ENCODE measurements around the gene SLAMF8. TPM values are rescaled to one million over a fixed set of nuclear protein-coding genes. Genes with fewer than 3 reads are reported as not detected.

Gene SLAMF8
- total and polyA plus RNA-seq, 9 donors, result 0.43 to 8.4 (median 0.73) TPM

- no peaks in the 10 kb centered on the region for H3K27me3 ChIP-seq
- no peak overlapping the region for H3K4me3 ChIP-seq
- no peak for DNase-seq
- 25 to 37% (median 26%) methylated on average over 5 of the region's 5 CpGs for WGBS, 3 donors
- no peaks in the 10 kb centered on the region for H3K9me3 ChIP-seq
- H3K36me3 ChIP-seq, result no peaks in the 10 kb centered on the region
- TF ChIP-seq, protein P1, sequence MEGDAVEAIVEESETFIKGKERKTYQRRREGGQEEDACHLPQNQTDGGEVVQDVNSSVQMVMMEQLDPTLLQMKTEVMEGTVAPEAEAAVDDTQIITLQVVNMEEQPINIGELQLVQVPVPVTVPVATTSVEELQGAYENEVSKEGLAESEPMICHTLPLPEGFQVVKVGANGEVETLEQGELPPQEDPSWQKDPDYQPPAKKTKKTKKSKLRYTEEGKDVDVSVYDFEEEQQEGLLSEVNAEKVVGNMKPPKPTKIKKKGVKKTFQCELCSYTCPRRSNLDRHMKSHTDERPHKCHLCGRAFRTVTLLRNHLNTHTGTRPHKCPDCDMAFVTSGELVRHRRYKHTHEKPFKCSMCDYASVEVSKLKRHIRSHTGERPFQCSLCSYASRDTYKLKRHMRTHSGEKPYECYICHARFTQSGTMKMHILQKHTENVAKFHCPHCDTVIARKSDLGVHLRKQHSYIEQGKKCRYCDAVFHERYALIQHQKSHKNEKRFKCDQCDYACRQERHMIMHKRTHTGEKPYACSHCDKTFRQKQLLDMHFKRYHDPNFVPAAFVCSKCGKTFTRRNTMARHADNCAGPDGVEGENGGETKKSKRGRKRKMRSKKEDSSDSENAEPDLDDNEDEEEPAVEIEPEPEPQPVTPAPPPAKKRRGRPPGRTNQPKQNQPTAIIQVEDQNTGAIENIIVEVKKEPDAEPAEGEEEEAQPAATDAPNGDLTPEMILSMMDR (IDR thresholded peaks at IDR 0.05), result no peak
- TF ChIP-seq EP300 (IDR thresholded peaks at IDR 0.05), result no peak
- TF ChIP-seq POLR2A (IDR thresholded peaks at IDR 0.05), result no peak
- no peaks in the 10 kb centered on the region for H3K4me1 ChIP-seq (ENCODE audit: insufficient read depth)
- H3K27ac ChIP-seq, result no peak overlapping the region
- intact Hi-C loops (cut with DNase I), result loop anchor here in 2 of 4 donors (5.0 kb wide), 1 partner anchor 97 kb away; no protein-coding TSS in a partner anchor
Measured at GRCh38 chr1:159795534-159795933, 31.1 kb upstream of the SLAMF8 start.

DNA sequence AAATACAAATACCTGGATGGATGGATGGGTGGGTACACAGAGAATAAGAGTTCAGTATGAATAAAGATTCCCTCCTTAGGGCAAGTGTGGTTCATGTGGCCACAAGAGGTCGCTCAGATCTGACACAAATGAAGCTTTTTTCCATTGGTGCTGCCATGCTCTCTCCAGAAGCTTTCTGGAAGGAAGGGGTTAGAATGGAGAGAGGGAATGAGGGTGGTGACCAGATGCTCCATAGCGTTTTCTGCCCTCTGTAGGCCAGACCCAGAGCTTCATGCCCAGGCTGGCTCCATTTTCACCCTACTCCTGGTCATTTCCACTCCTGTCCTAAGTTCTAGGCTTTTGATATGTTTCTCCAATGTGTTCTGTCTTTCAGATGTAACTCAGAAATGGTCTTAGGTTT is 27.8 kb upstream of the SLAMF8 start:
- DNase-seq, result peak; percentile 55 to 77 (median 64)

GRCh38 chr1:159799446-159799985 is 27.2 kb upstream of the SLAMF8 start:
- no peak overlapping the region for H3K4me3 ChIP-seq
- H3K36me3 ChIP-seq, result no peaks in the 10 kb centered on the region
- intact Hi-C loops (cut with DNase I), result loop anchor here (2.0 to 5.0 kb wide), 3 partner anchors 53 to 93 kb away; no protein-coding TSS in a partner anchor
- no peak overlapping the region for H3K27ac ChIP-seq
- no peak for DNase-seq
- no peaks in the 10 kb centered on the region for H3K9me3 ChIP-seq
- WGBS, 3 donors, result 95 to 100% (median 97%) methylated on average over 4 of the region's 4 CpGs
- no peak for TF ChIP-seq EP300 (IDR thresholded peaks at IDR 0.05)
- no peak for TF ChIP-seq POLR2A (IDR thresholded peaks at IDR 0.05)
- TF ChIP-seq, protein P1 (IDR thresholded peaks at IDR 0.05), result no peak
- H3K4me1 ChIP-seq (ENCODE audit: insufficient read depth), result peaks cover 5% of the 10 kb centered on the region
- no peaks in the 10 kb centered on the region for H3K27me3 ChIP-seq

More for the DNA sequence above, 27.8 kb upstream of the SLAMF8 start:
- intact Hi-C loops (cut with DNase I), result loop anchor here (2.0 to 5.0 kb wide), 3 partner anchors 54 to 93 kb away; no protein-coding TSS in a partner anchor
- H3K4me3 ChIP-seq, result no peak overlapping the region
- H3K9me3 ChIP-seq, result no peaks in the 10 kb centered on the region
- H3K36me3 ChIP-seq, result no peaks in the 10 kb centered on the region
- WGBS, 3 donors, result 3 to 6% (median 4%) methylated on average over 2 of the region's 2 CpGs
- no peaks in the 10 kb centered on the region for H3K27me3 ChIP-seq
- no peak overlapping the region for H3K27ac ChIP-seq
- peaks cover under 1% of the 10 kb centered on the region for H3K4me1 ChIP-seq (ENCODE audit: insufficient read depth)
- TF ChIP-seq, protein P1 (IDR thresholded peaks at IDR 0.05), result peak; percentile 60 to 69 (median 63)
- TF ChIP-seq EP300 (IDR thresholded peaks at IDR 0.05) (no peak), POLR2A (IDR thresholded peaks at IDR 0.05) (peak; percentile 20)

- Histone ChIP-seq H3K9me3 (no peaks in the 10 kb centered on the region), H3K27me3 (no peaks in the 10 kb centered on the region), H3K36me3 (no peaks in the 10 kb centered on the region), H3K27ac (no peak overlapping the region), H3K4me1 (ENCODE audit: insufficient read depth) (peaks cover 11% of the 10 kb centered on the region), H3K4me3 (no peak overlapping the region)
- no peak for TF ChIP-seq POLR2A (IDR thresholded peaks at IDR 0.05)
- TF ChIP-seq, protein P1 (IDR thresholded peaks at IDR 0.05), result no peak
- TF ChIP-seq EP300 (IDR thresholded peaks at IDR 0.05), result no peak
- intact Hi-C loops (cut with DNase I), result loop anchor here in 1 of 4 donors (5.0 kb wide), 1 partner anchor 87 kb away; no protein-coding TSS in a partner anchor
- WGBS, 3 donors, result 78 to 82% (median 80%) methylated on average over 8 of the region's 8 CpGs
- no peak for DNase-seq
Measured at GRCh38 chr1:159800177-159800930, 26.3 kb upstream of the SLAMF8 start.

Measured in ovary (tissue), 9 donors.